GM18498 (cell line): ENCODE results near the gene CEP164.
A peak's percentile ranks its signal among the peaks of the same experiment; 100 is the strongest.

Experiments used
- ATAC-seq: cut with Tn5 transposase; IDR thresholded peaks from one replicate; pipeline ENCODE4 v1.9.1; 2021; ENCODE audit warnings: mild to moderate bottlenecking, moderate library complexity; ENCODE audit not compliant: unreplicated experiment

CEP164 gene

GRCh38 chr11:117417856-117418255 lies 90.2 kb downstream of the CEP164 start:
- no peak for ATAC-seq

GRCh38 chr11:117418737-117419481 lies 91.3 kb downstream of the CEP164 start:
- ATAC-seq, result no peak

- ATAC-seq, result no peak
Observed at GRCh38 chr11:117419482-117420142, 92.0 kb downstream of the CEP164 start.

GRCh38 chr11:117420143-117420485 lies 92.5 kb downstream of the CEP164 start:
- ATAC-seq, result no peak

GRCh38 chr11:117420598-117420997 lies 92.9 kb downstream of the CEP164 start:
- ATAC-seq, result no peak

GRCh38 chr11:117421041-117421440 lies 93.4 kb downstream of the CEP164 start:
- ATAC-seq, result no peak

GRCh38 chr11:117421476-117421875 lies 93.8 kb downstream of the CEP164 start:
- no peak for ATAC-seq

- no peak for ATAC-seq
Observed at GRCh38 chr11:117423046-117423575, 95.5 kb downstream of the CEP164 start.

- ATAC-seq, result no peak
Observed at GRCh38 chr11:117424781-117425180, 97.1 kb downstream of the CEP164 start.

- ATAC-seq, result no peak
Observed at GRCh38 chr11:117425679-117426296, 98.1 kb downstream of the CEP164 start.

- ATAC-seq, result no peak
Observed at GRCh38 chr11:117426297-117426685, 98.6 kb downstream of the CEP164 start.

GRCh38 chr11:117426941-117427340 lies 99.3 kb downstream of the CEP164 start:
- ATAC-seq, result no peak

GRCh38 chr11:117427356-117427874 lies 99.8 kb downstream of the CEP164 start:
- no peak for ATAC-seq

- no peak for ATAC-seq
Observed at GRCh38 chr11:117428186-117428855, 100.7 kb downstream of the CEP164 start.

GRCh38 chr11:117428856-117429229 lies 101.2 kb downstream of the CEP164 start:
- no peak for ATAC-seq

- ATAC-seq, result no peak
Observed at GRCh38 chr11:117430293-117430955, 102.8 kb downstream of the CEP164 start.

- no peak for ATAC-seq
Observed at GRCh38 chr11:117431436-117431835, 103.8 kb downstream of the CEP164 start.

- no peak for ATAC-seq
Observed at GRCh38 chr11:117433717-117434116, 106.1 kb downstream of the CEP164 start.

GRCh38 chr11:117434481-117434880 lies 106.8 kb downstream of the CEP164 start:
- no peak for ATAC-seq

GRCh38 chr11:117435326-117435725 lies 107.7 kb downstream of the CEP164 start:
- ATAC-seq, result peak; percentile 63
